IMR-90 (cell line): Measurements from ENCODE around the gene NAB2.

Experiments used
- FOS ChIP-seq: fragments of 150-350 bp; IDR thresholded peaks from 2 replicates; pipeline ENCODE4 v1.6.1; 2016; ENCODE audit warnings: low read depth, low read length
- MXI1 ChIP-seq: IDR thresholded peaks from 2 replicates; pipeline ENCODE4 v1.6.1; 2012; ENCODE audit warnings: low read depth, mild to moderate bottlenecking, low read length, moderate library complexity, borderline replicate concordance
- POLR2A ChIP-seq: IDR thresholded peaks from 2 replicates; pipeline ENCODE4 v1.6.1; 2012; ENCODE audit warnings: mild to moderate bottlenecking, low read depth, low read length
- TF ChIP-seq, protein P1 (sequence below): conservative IDR thresholded peaks from 2 replicates; pipeline ENCODE4 v1.5.1; 2012; ENCODE audit warnings: mild to moderate bottlenecking, low read depth, low read length, improper control_type of control experiment

GRCh38 chr12:57116580-57117281 is 27.8 kb downstream of the NAB2 start:
- TF ChIP-seq, protein P1, sequence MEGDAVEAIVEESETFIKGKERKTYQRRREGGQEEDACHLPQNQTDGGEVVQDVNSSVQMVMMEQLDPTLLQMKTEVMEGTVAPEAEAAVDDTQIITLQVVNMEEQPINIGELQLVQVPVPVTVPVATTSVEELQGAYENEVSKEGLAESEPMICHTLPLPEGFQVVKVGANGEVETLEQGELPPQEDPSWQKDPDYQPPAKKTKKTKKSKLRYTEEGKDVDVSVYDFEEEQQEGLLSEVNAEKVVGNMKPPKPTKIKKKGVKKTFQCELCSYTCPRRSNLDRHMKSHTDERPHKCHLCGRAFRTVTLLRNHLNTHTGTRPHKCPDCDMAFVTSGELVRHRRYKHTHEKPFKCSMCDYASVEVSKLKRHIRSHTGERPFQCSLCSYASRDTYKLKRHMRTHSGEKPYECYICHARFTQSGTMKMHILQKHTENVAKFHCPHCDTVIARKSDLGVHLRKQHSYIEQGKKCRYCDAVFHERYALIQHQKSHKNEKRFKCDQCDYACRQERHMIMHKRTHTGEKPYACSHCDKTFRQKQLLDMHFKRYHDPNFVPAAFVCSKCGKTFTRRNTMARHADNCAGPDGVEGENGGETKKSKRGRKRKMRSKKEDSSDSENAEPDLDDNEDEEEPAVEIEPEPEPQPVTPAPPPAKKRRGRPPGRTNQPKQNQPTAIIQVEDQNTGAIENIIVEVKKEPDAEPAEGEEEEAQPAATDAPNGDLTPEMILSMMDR, result no peak
- TF ChIP-seq POLR2A, result no peak
- TF ChIP-seq FOS, result no peak
- TF ChIP-seq MXI1, result no peak
